NOMO-1 treated with DMSO at 0.1 percent for 48 hours (cell line): ENCODE data around the gene PIM3.

Experiments used
- DNase-seq: peaks from one replicate; lab custom pipeline; 2025; ENCODE audit not compliant: unreplicated experiment; lab: John Stamatoyannopoulos, UW

The PIM3 gene

DNA sequence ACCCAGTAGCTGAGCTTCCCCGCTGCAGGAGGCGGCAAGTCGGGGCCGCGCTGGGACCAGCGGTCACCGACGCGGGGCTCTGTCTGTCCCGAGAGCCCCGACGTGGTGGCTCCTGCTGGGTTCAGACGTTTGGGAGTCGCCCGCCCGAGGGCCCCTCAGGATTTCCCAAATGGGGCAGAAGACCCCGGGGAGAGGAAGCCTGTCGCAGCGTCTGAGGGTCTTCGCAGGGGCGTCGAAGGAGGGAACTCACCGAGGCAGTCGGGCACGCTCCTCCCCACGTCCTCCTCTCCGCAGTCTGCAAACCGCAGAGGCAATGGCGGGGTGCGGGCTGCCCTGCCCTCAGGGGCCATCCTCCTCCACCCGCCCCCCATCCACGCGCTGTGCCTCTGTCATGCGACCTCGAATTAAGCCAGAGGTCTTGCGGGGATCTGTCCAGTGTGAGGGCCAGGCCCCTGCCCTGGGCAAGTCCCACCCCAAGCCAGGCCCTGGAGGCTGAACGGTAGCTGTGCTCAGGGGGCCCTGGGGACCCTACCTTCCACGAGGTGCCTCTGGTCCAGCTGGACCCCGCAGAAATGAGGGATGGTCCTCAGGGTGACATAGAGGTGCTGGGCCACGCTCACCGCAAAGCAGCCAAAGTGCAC is 39.5 kb downstream of the PIM3 start:
- DNase-seq, result no peak

DNA sequence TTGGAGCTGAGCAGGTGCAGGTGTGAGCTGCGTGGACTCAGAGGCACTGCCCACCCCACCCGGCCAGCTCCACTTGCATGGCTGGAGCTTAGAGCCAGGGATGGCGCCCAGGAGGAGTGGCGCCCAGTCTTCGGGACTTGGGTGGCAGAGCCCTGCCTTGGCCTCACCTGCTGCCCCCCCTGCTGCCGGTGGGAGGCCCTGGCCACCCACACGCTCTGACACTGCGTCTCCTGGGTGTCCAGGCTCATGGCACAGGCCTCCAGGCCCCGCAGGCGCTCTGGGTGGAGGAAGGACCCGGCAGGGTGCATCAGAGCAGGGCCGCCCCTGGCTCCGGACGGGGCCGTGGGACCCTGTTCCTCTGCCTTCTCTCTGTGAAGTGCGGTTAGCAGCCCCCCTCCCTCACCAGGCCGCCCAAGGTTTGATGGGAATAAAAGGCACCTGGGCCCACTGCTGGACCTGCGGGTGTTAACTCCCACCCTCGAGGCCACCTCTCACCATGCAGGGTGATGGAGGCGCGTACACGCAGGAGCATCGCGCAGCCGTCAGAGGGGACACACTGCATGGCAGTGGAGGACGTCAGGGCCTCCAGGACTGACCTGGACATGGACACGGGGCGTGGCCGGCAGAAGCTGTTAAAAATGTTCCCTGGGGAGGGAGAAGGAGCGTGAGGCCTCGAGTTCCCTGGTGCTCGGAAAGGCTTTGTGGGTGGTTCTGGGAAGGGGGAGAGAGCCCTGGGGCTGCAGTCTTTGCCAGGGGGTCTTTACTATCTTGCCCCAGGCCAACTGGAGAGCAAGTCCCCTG is 40.2 kb downstream of the PIM3 start:
- no peak for DNase-seq

DNA sequence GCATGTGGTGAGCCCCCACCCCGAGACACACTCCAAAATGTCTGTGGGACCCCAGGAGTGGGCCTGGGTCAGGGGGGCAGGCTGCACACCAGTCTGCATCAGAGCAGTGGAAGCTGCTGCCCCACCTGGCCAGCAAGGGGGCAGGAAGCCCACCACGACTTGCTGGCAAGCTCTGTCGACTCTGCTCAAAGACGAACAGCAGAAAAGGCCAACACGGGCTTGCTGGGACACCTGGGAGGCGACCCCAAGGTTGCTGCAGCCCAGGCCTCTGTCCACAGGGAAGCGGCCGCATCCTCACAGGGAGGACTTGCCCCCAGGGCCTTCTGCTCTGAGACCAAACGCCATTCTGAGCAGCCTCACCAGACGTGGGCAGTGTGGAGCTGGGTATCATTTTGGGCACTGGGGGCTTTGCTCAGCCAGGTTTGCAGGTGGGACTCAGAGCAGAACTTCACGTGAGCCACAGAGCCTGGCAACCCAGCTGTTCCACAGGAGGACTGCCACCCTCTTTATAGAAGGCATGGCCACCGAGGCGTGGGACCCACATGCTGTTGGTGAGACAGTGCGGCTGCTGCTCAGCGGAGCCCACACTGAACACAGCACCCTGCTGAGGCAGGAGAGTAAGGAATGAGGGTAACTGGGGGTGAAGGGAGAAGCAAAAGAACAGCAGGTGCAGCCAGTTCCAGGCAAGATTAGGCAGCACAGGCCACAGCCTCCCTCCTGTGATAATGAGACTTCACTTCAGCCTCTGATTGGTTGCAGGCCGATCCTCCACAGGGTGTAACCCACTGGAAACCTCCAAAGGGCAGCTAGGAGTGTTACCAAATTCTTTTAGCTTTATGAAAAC is 41.0 kb downstream of the PIM3 start:
- DNase-seq, result no peak

DNA sequence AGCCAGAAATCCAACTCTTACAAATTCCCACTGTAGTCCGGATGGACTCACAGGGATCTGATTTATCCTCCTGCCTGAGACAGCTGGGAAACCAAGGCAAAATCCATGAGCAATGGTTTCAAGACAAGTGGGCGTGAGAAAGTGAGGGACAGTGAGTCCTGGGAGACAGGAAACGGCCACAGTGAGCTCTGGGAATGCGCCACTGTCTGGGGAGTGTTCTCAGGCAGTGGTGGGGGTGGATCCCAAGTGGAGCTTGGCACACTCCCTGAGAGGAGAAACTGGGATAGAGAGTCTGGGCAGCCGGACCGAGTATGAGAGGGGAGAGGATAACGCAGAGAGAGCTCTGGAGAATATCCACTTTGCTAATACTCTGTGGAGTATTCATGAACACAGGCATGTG is 42.2 kb downstream of the PIM3 start:
- DNase-seq, result no peak

DNA sequence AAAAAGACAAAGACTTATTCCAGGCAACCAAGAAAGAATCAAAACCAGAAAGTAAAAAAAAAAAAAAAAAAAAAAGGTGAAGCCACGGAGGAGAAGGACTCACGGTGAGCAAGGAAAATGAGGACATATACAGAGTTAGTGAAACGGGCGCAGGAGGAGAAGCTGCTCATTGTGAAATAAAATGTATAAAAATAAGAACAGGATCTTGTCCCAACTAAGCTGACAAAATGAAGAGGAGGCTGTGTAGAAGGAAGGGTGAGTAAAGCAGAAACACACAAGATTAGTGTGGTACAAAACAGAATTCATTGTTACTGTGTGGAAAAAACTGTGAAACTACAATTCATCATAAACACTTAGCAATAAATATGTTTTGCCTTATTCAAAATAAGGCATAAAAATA is 44.3 kb downstream of the PIM3 start:
- DNase-seq, result peak; percentile 31

DNA sequence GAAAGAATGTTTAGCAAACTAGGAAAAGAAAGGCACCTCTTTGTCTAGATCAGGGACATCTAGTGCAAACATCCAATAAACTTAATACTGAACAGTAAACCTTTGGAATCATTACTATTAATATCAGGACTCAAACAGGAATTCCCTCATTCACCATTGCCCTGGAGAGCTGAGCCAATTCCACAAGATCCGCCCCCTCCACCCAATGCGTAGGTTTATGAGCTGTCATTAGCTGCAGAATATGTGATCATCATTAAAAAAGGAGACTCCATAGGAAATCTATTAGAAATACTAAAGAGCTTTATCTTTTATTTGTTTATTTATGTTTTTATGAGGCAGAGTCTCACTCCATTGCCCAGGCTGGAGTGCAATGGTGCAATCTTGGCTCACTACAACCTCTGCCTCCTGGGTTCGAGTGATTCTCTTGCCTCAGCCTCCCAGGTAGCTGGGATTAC is 46.5 kb downstream of the PIM3 start:
- no peak for DNase-seq

DNA sequence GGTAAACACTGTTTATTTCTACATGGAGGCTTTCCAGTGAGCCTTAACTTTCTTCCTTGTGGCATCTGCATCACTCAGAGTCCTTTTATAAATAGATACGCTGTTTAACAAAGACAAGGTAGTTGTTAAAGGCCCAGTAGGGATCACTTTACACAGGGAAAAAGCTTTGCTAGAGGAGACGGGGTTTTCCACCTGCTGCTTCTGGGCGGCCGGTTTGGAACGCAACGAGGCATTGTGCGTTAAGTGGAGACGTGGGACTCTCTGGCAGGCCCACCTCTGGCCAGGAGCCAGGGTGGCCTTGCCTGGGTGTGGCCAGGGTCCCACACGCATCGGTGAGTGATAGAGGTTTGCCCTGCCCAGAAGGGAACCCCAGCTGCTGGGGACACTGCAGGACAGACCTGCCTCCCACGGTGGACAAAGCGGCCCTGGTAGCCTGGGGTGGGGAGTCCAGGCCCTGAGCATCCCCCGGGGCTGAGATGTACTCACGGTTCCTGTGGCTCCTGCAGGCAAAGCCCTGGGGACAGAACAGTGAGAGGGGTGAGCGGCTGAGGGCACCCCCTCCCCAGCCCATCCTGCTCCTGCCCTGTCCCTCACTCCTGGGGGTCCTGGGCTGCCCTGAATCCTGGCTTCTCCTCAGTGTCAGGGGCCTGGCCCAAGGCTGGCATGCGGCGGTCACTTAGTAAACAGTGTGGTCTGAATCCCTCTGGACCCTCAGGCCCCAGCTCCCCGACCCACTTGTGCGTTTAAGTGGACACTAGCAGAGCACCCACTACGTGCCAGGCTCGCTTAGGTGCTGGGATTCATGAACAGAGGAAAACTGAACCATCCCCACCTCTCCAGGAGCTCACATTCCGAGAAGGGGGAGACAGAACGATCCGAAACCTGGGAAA is 47.8 kb downstream of the PIM3 start:
- DNase-seq, result no peak

DNA sequence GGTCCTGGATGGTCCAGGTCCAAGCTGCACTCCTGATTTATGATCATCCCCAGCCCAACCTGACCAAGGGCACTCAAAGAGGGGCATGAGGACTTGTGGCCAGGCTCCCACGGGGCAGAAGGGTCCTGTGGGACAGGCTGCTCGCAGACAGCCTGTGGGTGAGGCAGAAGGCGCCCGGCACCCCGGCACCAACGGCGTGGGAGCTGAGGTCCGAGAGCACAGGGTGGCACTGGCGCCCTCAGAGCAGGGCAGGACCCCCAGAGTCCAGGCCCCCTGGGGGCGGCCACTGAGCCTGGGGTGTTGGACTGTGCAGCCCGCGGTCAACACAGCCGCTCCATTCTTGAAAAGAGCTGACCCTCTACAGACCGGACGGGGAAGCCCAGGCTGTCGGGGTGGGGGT is 48.7 kb downstream of the PIM3 start:
- DNase-seq, result no peak

DNA sequence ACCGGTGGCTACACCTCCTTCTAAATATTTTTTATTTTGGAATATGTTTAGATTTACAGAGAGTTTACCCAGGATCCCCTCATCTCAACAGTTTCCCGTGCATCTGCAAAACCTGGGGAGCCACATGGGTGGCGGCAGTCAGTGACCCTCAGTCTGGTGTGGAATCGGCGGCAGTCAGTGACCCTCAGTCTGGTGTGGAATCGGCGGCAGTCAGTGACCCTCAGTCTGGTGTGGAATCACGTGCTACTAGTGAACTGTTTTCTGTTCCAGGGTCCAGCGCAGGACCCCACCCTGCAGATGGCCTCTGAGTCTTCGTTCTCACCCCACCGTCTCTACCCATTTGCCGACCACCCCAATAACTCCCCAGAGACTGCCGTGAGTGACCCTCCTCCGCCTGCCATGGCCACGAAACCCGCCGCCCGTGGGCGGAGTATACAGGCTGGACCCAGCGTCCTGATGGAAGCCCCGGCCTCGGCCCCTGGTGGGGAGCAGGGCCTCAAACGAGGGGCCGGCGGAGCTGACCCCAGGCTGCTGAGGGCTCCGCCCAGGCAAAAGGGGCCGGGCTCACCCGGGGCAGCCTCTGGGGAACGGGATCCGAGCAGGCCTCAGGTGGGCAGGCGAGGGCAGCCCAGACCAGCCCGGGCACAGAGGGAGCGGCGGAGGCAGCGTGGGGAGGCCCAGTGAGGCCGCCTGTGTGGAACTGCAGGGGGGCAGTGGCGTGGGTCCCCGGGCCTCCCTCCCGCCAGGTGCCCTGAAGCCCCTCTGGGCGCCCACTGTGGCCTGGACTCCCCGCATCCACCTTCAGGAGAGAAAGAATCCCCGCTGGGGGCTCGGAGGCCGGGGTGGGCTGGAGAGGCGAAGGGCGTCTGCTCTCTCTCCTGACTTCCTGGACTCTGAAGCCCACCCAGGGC is 49.4 kb downstream of the PIM3 start:
- no peak for DNase-seq

DNA sequence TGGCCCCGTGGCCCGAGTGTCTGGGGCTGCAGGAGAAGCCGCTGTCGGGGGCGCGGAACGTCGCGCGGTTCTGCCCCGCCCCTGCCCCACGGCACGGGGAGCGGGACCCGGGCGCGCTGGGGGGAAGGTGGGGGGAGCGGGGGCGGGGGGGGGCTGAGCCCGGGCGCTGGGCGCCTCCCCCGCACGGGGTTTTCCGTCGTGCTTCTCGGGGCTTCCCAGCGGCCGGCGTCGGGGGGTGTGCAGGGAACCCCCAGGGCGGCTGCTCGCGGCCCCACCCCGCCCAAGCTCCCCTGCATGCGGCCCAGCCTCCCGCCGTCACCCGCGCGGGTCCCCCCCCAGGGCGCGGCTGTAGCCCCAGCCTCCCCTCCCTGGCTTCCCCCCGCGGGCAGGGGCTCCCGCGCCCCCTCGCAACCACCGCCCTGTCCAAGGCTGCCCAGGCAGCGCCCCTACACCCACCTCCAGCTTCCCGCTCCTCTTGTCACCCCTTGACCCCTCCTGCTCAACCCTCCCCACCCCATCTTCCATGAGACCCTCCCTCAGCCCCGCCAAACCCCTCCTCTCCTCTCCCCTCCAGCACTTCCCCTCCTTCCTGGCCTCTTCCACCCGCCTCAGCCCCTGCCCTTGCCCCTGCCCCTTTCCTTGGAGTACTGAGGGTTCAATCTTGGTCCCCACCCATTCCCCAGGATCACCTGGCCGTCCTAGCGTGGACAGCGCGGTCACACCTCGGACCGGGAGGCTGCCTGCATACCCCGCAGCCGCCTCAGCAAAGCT is 50.3 kb downstream of the PIM3 start:
- DNase-seq, result no peak

DNA sequence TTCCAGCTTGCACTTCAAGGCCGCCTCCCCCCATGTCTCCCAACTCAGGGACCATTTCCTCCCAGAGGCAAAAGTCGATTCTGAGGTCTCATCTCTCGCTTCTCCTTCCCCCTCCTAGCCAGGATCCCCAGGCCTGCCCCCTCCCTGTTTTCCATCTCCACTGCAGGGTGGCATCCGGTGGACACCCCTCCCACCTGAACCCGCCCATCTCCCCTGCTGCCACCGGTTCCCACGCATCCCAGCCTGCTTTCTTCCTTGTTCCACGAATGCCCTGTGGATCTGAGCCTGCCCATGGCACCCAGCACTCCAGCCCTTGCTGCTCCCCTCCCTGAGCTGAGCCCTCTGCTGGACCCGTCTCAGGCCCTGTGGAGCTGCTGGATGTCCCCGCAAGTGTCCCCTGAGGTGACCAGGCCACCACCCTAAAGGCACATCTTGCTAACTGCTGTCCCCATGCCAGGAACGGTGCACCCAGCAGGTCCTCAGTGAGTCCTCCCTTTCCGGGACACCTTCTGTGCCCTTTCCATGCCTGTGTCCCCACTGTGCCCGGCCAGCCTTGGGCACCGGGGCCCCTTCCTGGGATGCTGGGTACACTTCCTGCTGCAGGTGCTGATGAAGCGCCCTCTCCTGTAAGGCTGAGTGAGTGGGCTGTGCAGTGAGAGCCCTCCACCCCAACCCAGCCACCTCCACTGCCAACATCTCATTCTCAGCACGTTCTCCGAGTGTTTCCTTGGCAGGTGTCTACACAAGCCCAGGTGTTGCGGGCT is 51.1 kb downstream of the PIM3 start:
- no peak for DNase-seq

DNA sequence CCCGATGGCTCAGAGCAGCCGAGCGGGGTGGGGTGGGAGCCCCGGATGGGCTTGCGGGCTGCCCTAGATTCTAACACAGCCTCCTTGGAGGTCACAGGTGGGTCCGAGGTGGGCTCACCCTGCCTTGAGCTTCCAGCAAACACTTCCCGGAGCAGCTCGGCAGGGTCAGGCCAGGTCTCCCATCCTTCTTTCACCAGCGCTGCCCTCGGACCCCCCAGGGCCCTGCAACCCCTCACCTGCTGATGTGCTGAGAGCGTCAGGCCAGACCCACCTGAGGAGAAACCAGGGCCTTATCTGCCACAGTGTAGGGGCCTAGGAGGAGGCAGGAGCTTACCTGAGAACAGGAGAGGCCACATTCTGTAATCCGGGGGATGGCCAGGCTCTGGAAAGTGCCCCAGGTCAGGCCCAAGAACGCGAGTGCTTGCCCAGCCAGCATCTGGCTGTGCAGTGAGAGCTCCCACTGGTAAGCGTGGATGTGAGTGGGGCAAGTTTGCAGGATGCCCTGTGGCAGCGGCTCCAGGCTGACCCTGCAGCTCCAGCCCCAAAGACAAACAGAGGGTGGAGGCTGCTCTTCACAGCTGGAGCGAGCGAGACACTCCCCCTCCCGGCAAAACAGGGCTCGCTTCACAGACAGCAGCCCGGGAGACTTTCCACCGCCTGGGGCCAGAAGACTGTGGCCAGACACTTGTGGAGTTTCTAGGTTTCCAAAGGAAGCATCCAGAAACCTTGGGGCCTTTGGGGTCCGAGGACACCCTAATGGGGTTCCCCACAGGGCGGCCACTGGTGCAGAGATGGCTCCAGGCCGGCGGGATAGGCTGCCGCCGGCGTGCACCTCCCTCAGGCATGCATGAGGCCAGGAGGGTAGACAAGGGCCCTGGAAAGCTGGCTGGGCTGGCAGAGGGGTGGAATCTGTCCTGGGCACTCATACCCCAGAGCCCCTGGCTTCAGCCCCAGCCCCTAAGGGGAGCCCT is 51.9 kb downstream of the PIM3 start, which contains the start of gene IL17REL:
Gene IL17REL (minus strand): TSS at position 555 of the 971 bp plus-strand sequence. CDS start 119 bp downstream, at position 436.
- DNase-seq, result no peak
